ENCODE data around the gene PDZD2.
"Not testable (repeated sequence)": the region's sequence is repeated elsewhere in the genome, so short reads cannot be mapped to it uniquely, and the experiment has no call there.

PDZD2 gene

GRCh38 chr5:31965227-31965626, 326.3 kb downstream of the PDZD2 start:
- no peaks in the 10 kb centered on the region for H3K9me3 ChIP-seq (ENCODE audit: control insufficient read depth, low read length)
- no peaks in the 10 kb centered on the region for H3K36me3 ChIP-seq (ENCODE audit: control insufficient read depth, insufficient read depth, low read length)
- 69 to 77% methylated on average over 6 of the region's 6 CpGs for WGBS, 2 experiments
- no peaks in the 10 kb centered on the region for H3K27me3 ChIP-seq (ENCODE audit: control insufficient read depth, insufficient read depth, low read length, poor library complexity, severe bottlenecking)
- no peaks in the 10 kb centered on the region for H3K4me1 ChIP-seq (ENCODE audit: control insufficient read depth, insufficient read depth, low read length)
- no peak overlapping the region for H3K4me3 ChIP-seq (ENCODE audit: insufficient read depth, low read depth, low read length)
- no peak overlapping the region for H3K27ac ChIP-seq (ENCODE audit: insufficient read depth, low read depth, low read length, poor library complexity, severe bottlenecking)

GRCh38 chr5:31966936-31967335, 328.0 kb downstream of the PDZD2 start:
- Histone ChIP-seq H3K27me3 (ENCODE audit: control insufficient read depth, insufficient read depth, low read length, poor library complexity, severe bottlenecking) (no peaks in the 10 kb centered on the region), H3K4me3 (ENCODE audit: insufficient read depth, low read depth, low read length) (no peak overlapping the region), H3K36me3 (ENCODE audit: control insufficient read depth, insufficient read depth, low read length) (no peaks in the 10 kb centered on the region), H3K9me3 (ENCODE audit: control insufficient read depth, low read length) (no peaks in the 10 kb centered on the region), H3K27ac (ENCODE audit: insufficient read depth, low read depth, low read length, poor library complexity, severe bottlenecking) (no peak overlapping the region), H3K4me1 (ENCODE audit: control insufficient read depth, insufficient read depth, low read length) (no peaks in the 10 kb centered on the region)
- 95 to 97% methylated on average over 5 of the region's 5 CpGs for WGBS, 2 experiments

- Histone ChIP-seq H3K4me3 (ENCODE audit: insufficient read depth, low read depth, low read length) (no peak overlapping the region), H3K27ac (ENCODE audit: insufficient read depth, low read depth, low read length, poor library complexity, severe bottlenecking) (no peak overlapping the region), H3K9me3 (ENCODE audit: control insufficient read depth, low read length) (no peaks in the 10 kb centered on the region), H3K36me3 (ENCODE audit: control insufficient read depth, insufficient read depth, low read length) (no peaks in the 10 kb centered on the region), H3K27me3 (ENCODE audit: control insufficient read depth, insufficient read depth, low read length, poor library complexity, severe bottlenecking) (no peaks in the 10 kb centered on the region), H3K4me1 (ENCODE audit: control insufficient read depth, insufficient read depth, low read length) (no peaks in the 10 kb centered on the region)
- WGBS, 2 experiments, result 72 to 83% methylated on average over 3 of the region's 3 CpGs
Measured at GRCh38 chr5:31967461-31967860, 328.5 kb downstream of the PDZD2 start.

GRCh38 chr5:31972558-31972957, 333.6 kb downstream of the PDZD2 start:
- no peak overlapping the region for H3K27ac ChIP-seq (ENCODE audit: insufficient read depth, low read depth, low read length, poor library complexity, severe bottlenecking)
- no peaks in the 10 kb centered on the region for H3K4me1 ChIP-seq (ENCODE audit: control insufficient read depth, insufficient read depth, low read length)
- H3K27me3 ChIP-seq (ENCODE audit: control insufficient read depth, insufficient read depth, low read length, poor library complexity, severe bottlenecking), result no peaks in the 10 kb centered on the region
- H3K36me3 ChIP-seq (ENCODE audit: control insufficient read depth, insufficient read depth, low read length), result no peaks in the 10 kb centered on the region
- H3K4me3 ChIP-seq (ENCODE audit: insufficient read depth, low read depth, low read length), result no peak overlapping the region
- no peaks in the 10 kb centered on the region for H3K9me3 ChIP-seq (ENCODE audit: control insufficient read depth, low read length)

- not testable (repeated sequence) for H3K4me3 ChIP-seq (ENCODE audit: insufficient read depth, low read depth, low read length); H3K36me3 ChIP-seq (ENCODE audit: control insufficient read depth, insufficient read depth, low read length); H3K4me1 ChIP-seq (ENCODE audit: control insufficient read depth, insufficient read depth, low read length); H3K27me3 ChIP-seq (ENCODE audit: control insufficient read depth, insufficient read depth, low read length, poor library complexity, severe bottlenecking); H3K27ac ChIP-seq (ENCODE audit: insufficient read depth, low read depth, low read length, poor library complexity, severe bottlenecking); H3K9me3 ChIP-seq (ENCODE audit: control insufficient read depth, low read length)
- 91 to 94% methylated on average over 5 of the region's 5 CpGs for WGBS, 2 experiments
Measured at GRCh38 chr5:31975189-31975612, 336.3 kb downstream of the PDZD2 start.

- Histone ChIP-seq H3K27ac (ENCODE audit: insufficient read depth, low read depth, low read length, poor library complexity, severe bottlenecking) (no peak overlapping the region), H3K36me3 (ENCODE audit: control insufficient read depth, insufficient read depth, low read length) (no peaks in the 10 kb centered on the region), H3K4me1 (ENCODE audit: control insufficient read depth, insufficient read depth, low read length) (no peaks in the 10 kb centered on the region), H3K9me3 (ENCODE audit: control insufficient read depth, low read length) (no peaks in the 10 kb centered on the region), H3K27me3 (ENCODE audit: control insufficient read depth, insufficient read depth, low read length, poor library complexity, severe bottlenecking) (no peaks in the 10 kb centered on the region), H3K4me3 (ENCODE audit: insufficient read depth, low read depth, low read length) (no peak overlapping the region)
- 60 to 63% methylated on average over 1 of the region's 1 CpG for WGBS, 2 experiments
Measured at GRCh38 chr5:31976169-31976568, 337.2 kb downstream of the PDZD2 start.

GRCh38 chr5:31981361-31981945, 342.5 kb downstream of the PDZD2 start:
- WGBS, 2 experiments, result 92 to 93% methylated on average over 7 of the region's 7 CpGs
- H3K4me3 ChIP-seq (ENCODE audit: insufficient read depth, low read depth, low read length), result no peak overlapping the region
- no peaks in the 10 kb centered on the region for H3K36me3 ChIP-seq (ENCODE audit: control insufficient read depth, insufficient read depth, low read length)
- H3K9me3 ChIP-seq (ENCODE audit: control insufficient read depth, low read length), result no peaks in the 10 kb centered on the region
- H3K4me1 ChIP-seq (ENCODE audit: control insufficient read depth, insufficient read depth, low read length), result no peaks in the 10 kb centered on the region
- H3K27me3 ChIP-seq (ENCODE audit: control insufficient read depth, insufficient read depth, low read length, poor library complexity, severe bottlenecking), result no peaks in the 10 kb centered on the region
- H3K27ac ChIP-seq (ENCODE audit: insufficient read depth, low read depth, low read length, poor library complexity, severe bottlenecking), result no peak overlapping the region

GRCh38 chr5:31982027-31982426, 343.1 kb downstream of the PDZD2 start:
- Histone ChIP-seq H3K36me3 (ENCODE audit: control insufficient read depth, insufficient read depth, low read length) (no peaks in the 10 kb centered on the region), H3K4me1 (ENCODE audit: control insufficient read depth, insufficient read depth, low read length) (no peaks in the 10 kb centered on the region)
- WGBS, 2 experiments, result 91 to 93% methylated on average over 6 of the region's 6 CpGs

GRCh38 chr5:31982621-31983020, 343.7 kb downstream of the PDZD2 start:
- H3K4me1 ChIP-seq (ENCODE audit: control insufficient read depth, insufficient read depth, low read length), result no peaks in the 10 kb centered on the region
- no peaks in the 10 kb centered on the region for H3K36me3 ChIP-seq (ENCODE audit: control insufficient read depth, insufficient read depth, low read length)
- no peaks in the 10 kb centered on the region for H3K27me3 ChIP-seq (ENCODE audit: control insufficient read depth, insufficient read depth, low read length, poor library complexity, severe bottlenecking)
- H3K4me3 ChIP-seq (ENCODE audit: insufficient read depth, low read depth, low read length), result no peak overlapping the region
- no peaks in the 10 kb centered on the region for H3K9me3 ChIP-seq (ENCODE audit: control insufficient read depth, low read length)
- 86 to 88% methylated on average over 1 to 2 of the region's 2 CpGs for WGBS, 2 experiments
- no peak overlapping the region for H3K27ac ChIP-seq (ENCODE audit: insufficient read depth, low read depth, low read length, poor library complexity, severe bottlenecking)

More at GRCh38 chr5:31982027-31982426, 343.1 kb downstream of the PDZD2 start:
- Histone ChIP-seq H3K27ac (ENCODE audit: insufficient read depth, low read depth, low read length, poor library complexity, severe bottlenecking) (no peak overlapping the region), H3K9me3 (ENCODE audit: control insufficient read depth, low read length) (no peaks in the 10 kb centered on the region), H3K4me3 (ENCODE audit: insufficient read depth, low read depth, low read length) (no peak overlapping the region), H3K27me3 (ENCODE audit: control insufficient read depth, insufficient read depth, low read length, poor library complexity, severe bottlenecking) (no peaks in the 10 kb centered on the region)

GRCh38 chr5:31983851-31984250, 344.9 kb downstream of the PDZD2 start:
- Histone ChIP-seq H3K4me1 (ENCODE audit: control insufficient read depth, insufficient read depth, low read length) (no peaks in the 10 kb centered on the region), H3K36me3 (ENCODE audit: control insufficient read depth, insufficient read depth, low read length) (no peaks in the 10 kb centered on the region), H3K27ac (ENCODE audit: insufficient read depth, low read depth, low read length, poor library complexity, severe bottlenecking) (no peak overlapping the region), H3K9me3 (ENCODE audit: control insufficient read depth, low read length) (no peaks in the 10 kb centered on the region), H3K27me3 (ENCODE audit: control insufficient read depth, insufficient read depth, low read length, poor library complexity, severe bottlenecking) (no peaks in the 10 kb centered on the region), H3K4me3 (ENCODE audit: insufficient read depth, low read depth, low read length) (no peak overlapping the region)
- 95 to 98% methylated on average over 4 of the region's 4 CpGs for WGBS, 2 experiments

GRCh38 chr5:31984691-31985090, 345.8 kb downstream of the PDZD2 start:
- Histone ChIP-seq H3K36me3 (ENCODE audit: control insufficient read depth, insufficient read depth, low read length) (no peaks in the 10 kb centered on the region), H3K27ac (ENCODE audit: insufficient read depth, low read depth, low read length, poor library complexity, severe bottlenecking) (no peak overlapping the region), H3K9me3 (ENCODE audit: control insufficient read depth, low read length) (no peaks in the 10 kb centered on the region), H3K4me1 (ENCODE audit: control insufficient read depth, insufficient read depth, low read length) (no peaks in the 10 kb centered on the region), H3K4me3 (ENCODE audit: insufficient read depth, low read depth, low read length) (no peak overlapping the region), H3K27me3 (ENCODE audit: control insufficient read depth, insufficient read depth, low read length, poor library complexity, severe bottlenecking) (no peaks in the 10 kb centered on the region)
- 0% methylated on average over 1 of the region's 1 CpG for WGBS, 2 experiments
